CD8-positive, alpha-beta memory T cell (primary cell): ENCODE measurements around the gene CIPC. TPM values are rescaled to one million over a fixed set of nuclear protein-coding genes. Genes with fewer than 3 reads are reported as not detected.

Source experiments
- CTCF ChIA-PET: fragments of 350-600 bp; sonication (Branson Sonifier 250); formaldehyde crosslinking; loops from one replicate; lab custom pipeline; 2021; ENCODE audit warnings: antibody characterized with exemption; lab: Charles Lee
- POLR2A ChIA-PET: fragments of 350-600 bp; sonication (Branson Sonifier 250); formaldehyde crosslinking; loops from one replicate; lab custom pipeline; 2021; ENCODE audit warnings: antibody characterized with exemption; lab: Charles Lee
- DNase-seq, 5 donors: peaks; one replicate each; pipeline versions ENCODE4 v3.0.0 to v3.0.0-alpha.2; 2020 to 2022; ENCODE audit warnings: mixed read lengths in 1 of 5
- H3K27ac ChIP-seq: one replicate; pipeline ENCODE4 v1.7.0; 2013; ENCODE audit warnings: low read depth, mild to moderate bottlenecking, low read length, moderate library complexity
- H3K27me3 ChIP-seq: 2 replicates; pipeline ENCODE4 v1.7.0; 2013; ENCODE audit warnings: low read length, mild to moderate bottlenecking; ENCODE audit not compliant: insufficient read depth, poor library complexity, severe bottlenecking
- H3K36me3 ChIP-seq: 2 replicates; pipeline ENCODE4 v1.7.0; 2013; ENCODE audit warnings: mild to moderate bottlenecking, low read length, moderate library complexity; ENCODE audit not compliant: insufficient read depth
- H3K4me1 ChIP-seq: 2 replicates; pipeline ENCODE4 v1.7.0; 2013; ENCODE audit warnings: mild to moderate bottlenecking, low read length, moderate library complexity; ENCODE audit not compliant: insufficient read depth
- H3K4me3 ChIP-seq: 2 replicates; pipeline ENCODE4 v1.7.0; 2013; ENCODE audit warnings: mild to moderate bottlenecking, low read length
- H3K9me3 ChIP-seq: 2 replicates; pipeline ENCODE4 v1.7.0; 2013; ENCODE audit warnings: mild to moderate bottlenecking, low read length
- H3K27ac Mint-ChIP-seq, 8 donors: one replicate each; pipeline ENCODE4 v1.8.0; 2020 to 2021; ENCODE audit warnings: mixed read lengths in 8 of 8, mild to moderate bottlenecking in 6 of 8, inconsistent platforms in 3 of 8, moderate library complexity in 3 of 8
- H3K27me3 Mint-ChIP-seq, 2 donors: one replicate each; pipeline ENCODE4 v1.8.0; 2020 to 2021; ENCODE audit warnings: mixed read lengths in 2 of 2, mild to moderate bottlenecking in 1 of 2, moderate library complexity in 1 of 2
- H3K36me3 Mint-ChIP-seq, 3 donors: one replicate each; pipeline ENCODE4 v1.8.0; 2020 to 2021; ENCODE audit warnings: mixed read lengths in 3 of 3, inconsistent platforms in 1 of 3, mild to moderate bottlenecking in 1 of 3
- H3K4me1 Mint-ChIP-seq, 3 donors: one replicate each; pipeline ENCODE4 v1.8.0; 2020 to 2021; ENCODE audit warnings: mixed read lengths in 3 of 3, inconsistent platforms in 1 of 3, mild to moderate bottlenecking in 1 of 3
- H3K4me3 Mint-ChIP-seq, 7 donors: one replicate each; pipeline ENCODE4 v1.8.0; 2020 to 2021; ENCODE audit warnings: mixed read lengths in 7 of 7, mild to moderate bottlenecking in 6 of 7, moderate library complexity in 4 of 7, inconsistent platforms in 2 of 7
- H3K9me3 Mint-ChIP-seq, 5 donors: one replicate each; pipeline ENCODE4 v1.8.0; 2020 to 2022; ENCODE audit warnings: mixed read lengths in 5 of 5, mild to moderate bottlenecking in 3 of 5, moderate library complexity in 2 of 5, inconsistent platforms in 1 of 5
- polyA plus RNA-seq: library from polyadenylated mRNA; unstranded; fragments of 300-500 nt; fragmentation: Illumina TruSeq; gene quantifications from one replicate; pipeline ENCODE4 v1.2.3, GENCODE V29; 2021
- total RNA-seq, 2 experiments: library from RNA; stranded (reverse); gene quantifications; one replicate each; pipeline ENCODE4 v1.2.3, GENCODE V29; 2021

The CIPC gene
- total and polyA plus RNA-seq, 3 experiments from 2014 or later: 6.2 to 12.7 (median 10.5) TPM

GRCh38 chr14:77058117-77058516, 39.9 kb upstream of the CIPC start:
- POLR2A ChIA-PET: no interaction called here
- Histone ChIP-seq H3K36me3 (no peaks in the 10 kb centered on the region), H3K4me3 (no peak overlapping the region), H3K9me3 (no peaks in the 10 kb centered on the region), H3K27ac (no peak overlapping the region), H3K27me3 (no peaks in the 10 kb centered on the region), H3K4me1 (peaks cover 4% of the 10 kb centered on the region)
- DNase-seq: no peak
- H3K27ac Mint-ChIP-seq: no peak overlapping the region
- no peak overlapping the region for H3K4me3 Mint-ChIP-seq
- H3K36me3 Mint-ChIP-seq: no peaks in the 10 kb centered on the region
- H3K9me3 Mint-ChIP-seq: no peaks in the 10 kb centered on the region
- CTCF ChIA-PET: interaction anchor here (1.1 to 1.5 kb wide), 2 partner anchors 10 to 142 kb away, joined by 3 read pairs; no protein-coding TSS in a partner anchor
- H3K27me3 Mint-ChIP-seq: no peaks in the 10 kb centered on the region
- H3K4me1 Mint-ChIP-seq: peaks cover 3 to 13% (median 11%) of the 10 kb centered on the region in 3 donors

GRCh38 chr14:77058785-77059184, 39.3 kb upstream of the CIPC start:
- peaks cover 0 to 5% of the 10 kb centered on the region in 2 donors for H3K27me3 Mint-ChIP-seq
- no peak overlapping the region for H3K27ac Mint-ChIP-seq
- CTCF ChIA-PET: interaction anchor here (0.9 to 2.8 kb wide), 6 partner anchors 10 to 185 kb away, joined by 3 to 12 read pairs (median 4); no protein-coding TSS in a partner anchor
- no peak for DNase-seq
- Histone ChIP-seq H3K4me1 (no peaks in the 10 kb centered on the region), H3K4me3 (no peak overlapping the region), H3K9me3 (no peaks in the 10 kb centered on the region), H3K27ac (no peak overlapping the region), H3K36me3 (no peaks in the 10 kb centered on the region), H3K27me3 (no peaks in the 10 kb centered on the region)
- POLR2A ChIA-PET: no interaction called here
- H3K36me3 Mint-ChIP-seq: no peaks in the 10 kb centered on the region
- no peak overlapping the region for H3K4me3 Mint-ChIP-seq
- H3K9me3 Mint-ChIP-seq: no peaks in the 10 kb centered on the region
- peaks cover 0 to 8% (median 6%) of the 10 kb centered on the region in 3 donors for H3K4me1 Mint-ChIP-seq

- no peaks in the 10 kb centered on the region for H3K9me3 Mint-ChIP-seq
- no peaks in the 10 kb centered on the region for H3K4me1 ChIP-seq
- peaks cover 0 to 8% (median 6%) of the 10 kb centered on the region in 3 donors for H3K4me1 Mint-ChIP-seq
- H3K9me3 ChIP-seq: no peaks in the 10 kb centered on the region
- H3K27me3 ChIP-seq: no peaks in the 10 kb centered on the region
- ChIA-PET POLR2A (interaction anchor here (0.5 kb wide), 1 partner anchor 10 kb away, joined by 3 read pairs; no protein-coding TSS in a partner anchor), CTCF (interaction anchor here (0.8 to 2.8 kb wide), 10 partner anchors 9 to 186 kb away, joined by 3 to 12 read pairs (median 4); no protein-coding TSS in a partner anchor)
- H3K27me3 Mint-ChIP-seq: peaks cover 0 to 5% of the 10 kb centered on the region in 2 donors
- H3K4me3 ChIP-seq: no peak overlapping the region
- H3K4me3 Mint-ChIP-seq: no peak overlapping the region
- DNase-seq: no peak
- H3K27ac ChIP-seq: no peak overlapping the region
- no peaks in the 10 kb centered on the region for H3K36me3 Mint-ChIP-seq
- no peak overlapping the region for H3K27ac Mint-ChIP-seq
- H3K36me3 ChIP-seq: no peaks in the 10 kb centered on the region
Measured at GRCh38 chr14:77059276-77059915, 38.7 kb upstream of the CIPC start.

GRCh38 chr14:77061630-77062257, 36.3 kb upstream of the CIPC start:
- ChIA-PET CTCF (no interaction called here), POLR2A (no interaction called here)
- Histone ChIP-seq H3K27me3 (no peaks in the 10 kb centered on the region), H3K27ac (no peak overlapping the region), H3K4me1 (no peaks in the 10 kb centered on the region), H3K36me3 (no peaks in the 10 kb centered on the region), H3K9me3 (no peaks in the 10 kb centered on the region), H3K4me3 (no peak overlapping the region)
- Mint-ChIP-seq H3K27ac (no peak overlapping the region), H3K9me3 (no peaks in the 10 kb centered on the region), H3K4me3 (no peak overlapping the region), H3K36me3 (no peaks in the 10 kb centered on the region), H3K27me3 (peaks cover 2 to 5% of the 10 kb centered on the region in 2 donors), H3K4me1 (no peaks in the 10 kb centered on the region)
- DNase-seq: no peak

GRCh38 chr14:77062261-77062660, 35.8 kb upstream of the CIPC start:
- Histone ChIP-seq H3K4me1 (no peaks in the 10 kb centered on the region), H3K27me3 (no peaks in the 10 kb centered on the region), H3K9me3 (no peaks in the 10 kb centered on the region), H3K36me3 (no peaks in the 10 kb centered on the region), H3K27ac (no peak overlapping the region), H3K4me3 (no peak overlapping the region)
- Mint-ChIP-seq H3K9me3 (no peaks in the 10 kb centered on the region), H3K27me3 (peaks cover 2 to 5% of the 10 kb centered on the region in 2 donors), H3K36me3 (no peaks in the 10 kb centered on the region), H3K4me3 (no peak overlapping the region), H3K4me1 (no peaks in the 10 kb centered on the region), H3K27ac (no peak overlapping the region)
- ChIA-PET POLR2A (no interaction called here), CTCF (interaction anchor here (2.1 to 15.4 kb wide), 2 partner anchors 9 to 190 kb away, joined by 7 to 280 read pairs; no protein-coding TSS in a partner anchor)
- DNase-seq: no peak

GRCh38 chr14:77063571-77064171, 34.4 kb upstream of the CIPC start:
- Mint-ChIP-seq H3K4me1 (no peaks in the 10 kb centered on the region), H3K9me3 (no peaks in the 10 kb centered on the region), H3K4me3 (no peak overlapping the region), H3K36me3 (no peaks in the 10 kb centered on the region), H3K27me3 (peaks cover 8 to 10% of the 10 kb centered on the region in 2 donors), H3K27ac (peak overlapping the region in 1 of 8 donors; percentile 69)
- POLR2A ChIA-PET: no interaction called here
- CTCF ChIA-PET: interaction anchor here (1.0 to 15.4 kb wide), 4 partner anchors 10 to 191 kb away, joined by 3 to 280 read pairs (median 6); no protein-coding TSS in a partner anchor
- Histone ChIP-seq H3K27me3 (peaks cover 8% of the 10 kb centered on the region), H3K4me1 (no peaks in the 10 kb centered on the region), H3K4me3 (no peak overlapping the region), H3K9me3 (no peaks in the 10 kb centered on the region), H3K36me3 (no peaks in the 10 kb centered on the region), H3K27ac (no peak overlapping the region)
- no peak for DNase-seq

GRCh38 chr14:77064521-77065178, 33.4 kb upstream of the CIPC start:
- H3K4me3 Mint-ChIP-seq: no peak overlapping the region
- Histone ChIP-seq H3K36me3 (no peaks in the 10 kb centered on the region), H3K27me3 (peaks cover 13% of the 10 kb centered on the region), H3K9me3 (no peaks in the 10 kb centered on the region), H3K27ac (no peak overlapping the region), H3K4me3 (no peak overlapping the region), H3K4me1 (no peaks in the 10 kb centered on the region)
- DNase-seq: no peak
- no peaks in the 10 kb centered on the region for H3K36me3 Mint-ChIP-seq
- CTCF ChIA-PET: interaction anchor here (1.0 to 15.4 kb wide), 3 partner anchors 103 to 192 kb away, joined by 3 to 280 read pairs (median 6); no protein-coding TSS in a partner anchor
- peaks cover 9 to 18% of the 10 kb centered on the region in 2 donors for H3K27me3 Mint-ChIP-seq
- H3K4me1 Mint-ChIP-seq: no peaks in the 10 kb centered on the region
- no peaks in the 10 kb centered on the region for H3K9me3 Mint-ChIP-seq
- no peak overlapping the region for H3K27ac Mint-ChIP-seq
- POLR2A ChIA-PET: no interaction called here
